DND-41 (cell line): ENCODE measurements around the gene NOTCH4.
"Not testable (repeated sequence)": the region's sequence is repeated elsewhere in the genome, so short reads cannot be mapped to it uniquely, and the experiment has no call there.

Source experiments
- ATAC-seq: fragments of 200-7000 bp; cut with Tn5 transposase; 3 replicates; pipeline ENCODE4 v1.9.1; 2021; ENCODE audit warnings: low read depth; ENCODE audit not compliant: insufficient read depth
- DNase-seq: peaks from one replicate; pipeline ENCODE4 v3.0.0-alpha.2; 2020
- H2AFZ ChIP-seq: 2 replicates; pipeline ENCODE4 v1.6.0; 2012; ENCODE audit warnings: low read depth, low read length
- H3K27ac ChIP-seq: 2 replicates; pipeline ENCODE4 v1.5.1; 2012; ENCODE audit warnings: low read length, inconsistent platforms
- H3K27me3 ChIP-seq: fragments of 200-600 bp; sonication (generic); 2 replicates; pipeline ENCODE4 v1.6.0; 2012; ENCODE audit warnings: low read length, mild to moderate bottlenecking, inconsistent platforms; ENCODE audit not compliant: insufficient read depth, poor library complexity
- H3K36me3 ChIP-seq: 2 replicates; pipeline ENCODE4 v1.5.1; 2012; ENCODE audit warnings: low read length, inconsistent platforms; ENCODE audit not compliant: insufficient read depth
- H3K4me1 ChIP-seq: 2 replicates; pipeline ENCODE4 v1.5.1; 2012; ENCODE audit warnings: mild to moderate bottlenecking, low read length; ENCODE audit not compliant: insufficient read depth
- H3K4me2 ChIP-seq: 2 replicates; pipeline ENCODE4 v1.6.0; 2012; ENCODE audit warnings: mild to moderate bottlenecking, moderate library complexity, low read length, inconsistent platforms; ENCODE audit not compliant: insufficient read depth
- H3K4me3 ChIP-seq, 2 experiments: fragments of 200-600 bp in 1 of 2; shearing (Covaris generic) in 1 of 2; 2 replicates each; pipeline ENCODE4 v1.5.1; 2012 to 2016; ENCODE audit warnings: inconsistent platforms in 2 of 2, low read length in 2 of 2, mild to moderate bottlenecking in 2 of 2, low read depth in 1 of 2, moderate library complexity in 1 of 2
- H3K79me2 ChIP-seq: 2 replicates; pipeline ENCODE4 v1.6.0; 2012; ENCODE audit warnings: low read length, inconsistent platforms; ENCODE audit not compliant: insufficient read depth
- H3K9ac ChIP-seq: 2 replicates; pipeline ENCODE4 v1.6.0; 2012; ENCODE audit warnings: low read depth, mild to moderate bottlenecking, inconsistent platforms, low read length, moderate library complexity
- H3K9me3 ChIP-seq: 2 replicates; pipeline ENCODE4 v1.5.1; 2012; ENCODE audit warnings: low read length, moderate library complexity, mild to moderate bottlenecking, inconsistent platforms; ENCODE audit not compliant: insufficient read depth, severe bottlenecking
- H4K20me1 ChIP-seq: 2 replicates; pipeline ENCODE4 v1.6.0; 2012; ENCODE audit warnings: low read length; ENCODE audit not compliant: insufficient read depth
- EZH2 ChIP-seq: IDR thresholded peaks from 3 replicates; pipeline ENCODE4 v1.6.1; 2012; ENCODE audit warnings: borderline replicate concordance, low read depth, mild to moderate bottlenecking, moderate library complexity, low read length, inconsistent platforms; ENCODE audit not compliant: severe bottlenecking
- TF ChIP-seq, protein P1 (sequence below): IDR thresholded peaks from 2 replicates; pipeline ENCODE4 v1.5.1; 2012; ENCODE audit warnings: borderline replicate concordance, low read length, moderate library complexity, mild to moderate bottlenecking; ENCODE audit not compliant: poor library complexity, severe bottlenecking; ENCODE audit errors: extremely low read depth

NOTCH4 gene

DNA sequence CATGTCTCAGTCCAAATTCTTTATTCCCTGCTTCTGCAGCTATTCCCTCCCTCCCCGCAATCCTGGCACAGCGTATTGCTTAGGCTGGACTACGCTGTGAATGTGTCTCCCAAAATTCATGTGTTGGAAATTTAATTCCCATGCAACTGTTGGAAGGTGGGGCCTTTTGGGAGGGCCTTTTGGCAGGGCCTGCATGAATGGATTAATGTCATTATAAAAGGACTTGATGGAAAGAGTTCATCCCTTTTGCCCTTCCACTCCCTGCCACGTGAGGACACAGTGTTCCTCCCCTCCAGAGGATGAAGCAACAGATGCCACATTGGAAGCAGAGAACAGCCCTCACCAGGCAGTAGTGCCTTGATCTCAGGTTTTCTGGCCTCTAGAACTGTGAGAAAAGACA lies 20.4 kb upstream of the NOTCH4 start:
- no peak overlapping the region for H3K4me3 ChIP-seq
- peaks cover 10% of the 10 kb centered on the region for H3K27me3 ChIP-seq
- H3K36me3 ChIP-seq = no peaks in the 10 kb centered on the region
- DNase-seq (no peak), ATAC-seq (no peak)
- no peaks in the 10 kb centered on the region for H4K20me1 ChIP-seq
- peaks cover 5% of the 10 kb centered on the region; the same call in 1 of the 2 replicates for H3K4me1 ChIP-seq
- H2AFZ ChIP-seq = no peak overlapping the region
- TF ChIP-seq EZH2 = no peak
- TF ChIP-seq, protein P1, sequence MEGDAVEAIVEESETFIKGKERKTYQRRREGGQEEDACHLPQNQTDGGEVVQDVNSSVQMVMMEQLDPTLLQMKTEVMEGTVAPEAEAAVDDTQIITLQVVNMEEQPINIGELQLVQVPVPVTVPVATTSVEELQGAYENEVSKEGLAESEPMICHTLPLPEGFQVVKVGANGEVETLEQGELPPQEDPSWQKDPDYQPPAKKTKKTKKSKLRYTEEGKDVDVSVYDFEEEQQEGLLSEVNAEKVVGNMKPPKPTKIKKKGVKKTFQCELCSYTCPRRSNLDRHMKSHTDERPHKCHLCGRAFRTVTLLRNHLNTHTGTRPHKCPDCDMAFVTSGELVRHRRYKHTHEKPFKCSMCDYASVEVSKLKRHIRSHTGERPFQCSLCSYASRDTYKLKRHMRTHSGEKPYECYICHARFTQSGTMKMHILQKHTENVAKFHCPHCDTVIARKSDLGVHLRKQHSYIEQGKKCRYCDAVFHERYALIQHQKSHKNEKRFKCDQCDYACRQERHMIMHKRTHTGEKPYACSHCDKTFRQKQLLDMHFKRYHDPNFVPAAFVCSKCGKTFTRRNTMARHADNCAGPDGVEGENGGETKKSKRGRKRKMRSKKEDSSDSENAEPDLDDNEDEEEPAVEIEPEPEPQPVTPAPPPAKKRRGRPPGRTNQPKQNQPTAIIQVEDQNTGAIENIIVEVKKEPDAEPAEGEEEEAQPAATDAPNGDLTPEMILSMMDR = no peak
- no peaks in the 10 kb centered on the region for H3K9me3 ChIP-seq
- H3K4me2 ChIP-seq = no peak overlapping the region
- H3K79me2 ChIP-seq = no peaks in the 10 kb centered on the region
- H3K9ac ChIP-seq = no peak overlapping the region
- no peak overlapping the region for H3K27ac ChIP-seq

DNA sequence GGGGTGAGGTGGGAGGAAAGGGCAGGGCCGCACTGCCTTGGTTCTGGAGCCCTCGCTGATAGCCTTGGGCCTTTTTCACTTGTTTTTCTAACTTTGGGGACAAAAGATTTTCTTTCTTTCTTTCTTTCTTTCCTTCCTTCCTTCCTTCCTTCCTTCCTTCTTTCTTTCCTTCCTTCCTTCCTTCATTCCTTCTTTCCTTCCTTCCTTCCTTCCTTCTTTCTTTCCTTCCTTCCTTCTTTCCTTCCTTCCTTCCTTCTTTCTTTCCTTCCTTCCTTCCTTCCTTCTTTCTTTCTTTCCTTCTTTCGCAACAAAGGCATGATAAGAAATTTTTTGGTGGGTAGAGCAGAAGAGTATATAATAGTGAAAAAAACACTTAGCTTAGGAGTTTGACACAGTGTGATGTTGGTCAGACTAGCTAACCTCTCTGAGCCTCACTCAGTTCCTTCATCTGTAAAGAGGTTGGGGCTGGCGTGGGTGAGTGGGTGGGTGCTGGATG lies 18.5 kb upstream of the NOTCH4 start:
- H3K4me1 ChIP-seq, DNase-seq, H4K20me1 ChIP-seq, H3K36me3 ChIP-seq, H3K79me2 ChIP-seq, H3K9me3 ChIP-seq, H3K4me2 ChIP-seq, H3K9ac ChIP-seq, ATAC-seq, H3K27ac ChIP-seq, H3K4me3 ChIP-seq, H2AFZ ChIP-seq: not testable (repeated sequence)
- H3K27me3 ChIP-seq = peaks cover 10% of the 10 kb centered on the region

DNA sequence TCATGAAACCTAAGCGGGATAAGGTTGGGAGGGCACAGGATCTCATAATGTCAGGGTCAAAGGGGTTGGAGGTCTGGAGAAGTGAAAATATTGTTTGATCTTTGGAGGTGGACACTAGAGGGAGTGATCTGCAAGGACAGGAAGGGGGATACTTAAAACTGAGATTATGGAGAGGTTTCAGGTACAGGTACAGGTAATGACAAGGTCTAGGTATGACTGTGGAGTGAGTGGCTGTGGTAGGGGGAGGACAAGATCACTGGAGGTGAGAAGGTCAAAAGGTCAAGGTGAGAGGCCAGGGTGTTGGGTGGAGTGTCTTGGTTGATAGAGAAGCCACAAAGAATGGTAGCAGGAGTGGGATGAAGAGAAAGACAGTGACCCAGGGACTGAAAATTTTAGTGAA lies 16.8 kb upstream of the NOTCH4 start:
- H3K4me2 ChIP-seq = no peak overlapping the region
- TF ChIP-seq EZH2 = no peak
- TF ChIP-seq, protein P1 = no peak
- H3K4me3 ChIP-seq = no peak overlapping the region
- H3K36me3 ChIP-seq = no peaks in the 10 kb centered on the region
- H4K20me1 ChIP-seq = no peaks in the 10 kb centered on the region
- H3K4me1 ChIP-seq = peaks cover 5% of the 10 kb centered on the region; the same call in 1 of the 2 replicates
- H3K27me3 ChIP-seq = peaks cover 10% of the 10 kb centered on the region
- ATAC-seq (no peak), DNase-seq (no peak)
- H3K27ac ChIP-seq = no peak overlapping the region
- no peak overlapping the region for H2AFZ ChIP-seq
- H3K79me2 ChIP-seq = no peaks in the 10 kb centered on the region
- no peaks in the 10 kb centered on the region for H3K9me3 ChIP-seq
- H3K9ac ChIP-seq = no peak overlapping the region

DNA sequence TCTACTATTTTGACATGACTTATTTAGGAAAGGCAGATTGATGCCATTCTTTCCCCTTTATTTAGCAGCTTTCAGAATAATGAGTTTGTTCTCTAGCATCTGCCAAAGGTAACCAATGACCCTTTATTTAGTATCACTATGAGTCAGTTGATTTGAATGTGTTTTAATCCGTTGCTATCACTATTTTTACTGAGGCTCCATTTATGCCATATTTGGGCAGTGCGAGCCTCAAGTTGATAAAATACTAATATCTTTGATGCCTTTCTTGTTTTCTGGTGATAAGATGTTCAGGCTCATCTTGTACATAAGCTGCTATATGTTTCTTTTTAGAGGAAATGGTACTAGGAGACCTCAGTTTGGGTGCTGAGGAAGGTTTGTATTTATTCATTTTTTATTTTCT lies 15.6 kb upstream of the NOTCH4 start:
- no peak overlapping the region for H3K4me3 ChIP-seq
- H2AFZ ChIP-seq = no peak overlapping the region
- no peak overlapping the region for H3K27ac ChIP-seq
- peaks cover 10% of the 10 kb centered on the region for H3K27me3 ChIP-seq
- H3K4me2 ChIP-seq = no peak overlapping the region
- TF ChIP-seq EZH2 = no peak
- TF ChIP-seq, protein P1 = no peak
- H3K9me3 ChIP-seq = no peaks in the 10 kb centered on the region
- DNase-seq (no peak), ATAC-seq (no peak)
- no peaks in the 10 kb centered on the region for H3K4me1 ChIP-seq
- H4K20me1 ChIP-seq = no peaks in the 10 kb centered on the region
- H3K9ac ChIP-seq = no peak overlapping the region
- H3K79me2 ChIP-seq = no peaks in the 10 kb centered on the region
- H3K36me3 ChIP-seq = no peaks in the 10 kb centered on the region
